Endothelial cell of umbilical vein (primary cell): ENCODE measurements around the gene MVD.

ENCODE experiments used
- CTCF ChIP-seq, 2 donors: IDR thresholded peaks; 1 replicate in 1 of 2; 2 replicates in 1 of 2; pipeline ENCODE4 v1.5.1; 2011; ENCODE audit warnings: low read length in 2 of 2, mild to moderate bottlenecking in 2 of 2, moderate library complexity in 2 of 2, control low read depth in 1 of 2, inconsistent platforms in 1 of 2, low read depth in 1 of 2; ENCODE audit not compliant: insufficient read depth in 1 of 2; ENCODE audit errors: extremely low read depth in 1 of 2
- EZH2 ChIP-seq: IDR thresholded peaks from 2 replicates; pipeline ENCODE4 v1.6.1; 2012; ENCODE audit warnings: borderline replicate concordance, low read depth, mild to moderate bottlenecking, moderate library complexity, low read length, inconsistent platforms; ENCODE audit not compliant: severe bottlenecking
- FOS ChIP-seq: IDR thresholded peaks from 2 replicates; pipeline ENCODE4 v1.6.1; 2011; ENCODE audit warnings: mild to moderate bottlenecking, low read length, moderate library complexity, borderline replicate concordance; ENCODE audit not compliant: insufficient read depth
- JUN ChIP-seq: IDR thresholded peaks from 2 replicates; pipeline ENCODE4 v1.6.1; 2011; ENCODE audit warnings: borderline replicate concordance, low read depth; ENCODE audit not compliant: insufficient read length, insufficient read depth
- MAX ChIP-seq: IDR thresholded peaks from 2 replicates; pipeline ENCODE4 v1.6.1; 2011; ENCODE audit not compliant: insufficient read depth, insufficient read length
- MYC ChIP-seq: IDR thresholded peaks from one replicate; pipeline ENCODE4 v1.6.1; 2011; ENCODE audit warnings: mild to moderate bottlenecking, low read depth, low read length
- POLR2A ChIP-seq: IDR thresholded peaks from 2 replicates; pipeline ENCODE4 v1.6.1; 2012; ENCODE audit warnings: low read depth, mild to moderate bottlenecking, control low read depth, low read length
- POLR2AphosphoS5 ChIP-seq: IDR thresholded peaks from 2 replicates; pipeline ENCODE4 v1.6.1; 2012; ENCODE audit warnings: low read depth, mild to moderate bottlenecking, control low read depth, low read length, moderate library complexity; ENCODE audit not compliant: insufficient read depth

DNA sequence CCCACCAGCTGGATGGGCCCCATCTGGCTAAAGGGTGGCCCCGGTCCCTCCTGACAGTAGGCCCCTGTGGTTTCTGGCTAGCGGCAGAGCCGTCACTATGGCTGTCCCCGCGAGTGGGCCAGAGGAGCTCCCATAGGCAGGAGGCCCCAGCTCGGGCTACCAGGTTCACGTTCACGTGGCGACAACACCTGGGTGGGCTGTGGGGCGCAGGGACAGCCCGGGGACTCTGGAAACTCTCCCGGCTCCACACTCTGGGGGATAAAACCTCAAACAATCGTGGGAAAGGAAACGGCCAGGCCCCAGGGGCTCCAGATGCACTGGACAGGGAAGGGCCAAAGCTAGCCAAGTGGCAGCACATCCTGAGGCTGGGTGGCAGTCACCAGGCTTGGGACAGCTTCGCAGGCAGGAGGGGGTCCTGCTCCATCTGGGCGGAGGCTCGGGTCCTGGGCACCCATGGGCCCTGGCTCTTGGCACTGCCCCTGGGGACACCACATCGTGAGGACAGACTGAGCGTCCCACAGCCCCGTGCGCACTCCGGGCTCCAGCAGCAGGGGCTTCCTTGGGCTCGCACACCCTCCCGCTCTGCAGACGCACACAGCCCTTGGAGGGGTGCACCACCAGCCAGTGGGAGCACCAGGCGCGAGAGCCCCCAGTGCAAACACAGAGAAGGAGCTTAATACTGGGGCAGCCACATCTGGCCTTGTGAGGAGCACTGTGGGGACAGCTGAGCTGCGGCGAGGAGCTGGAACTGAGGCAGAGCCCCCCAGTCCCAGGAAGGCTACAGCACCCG, 38.9 kb upstream of the MVD start:
- no peak for TF ChIP-seq POLR2AphosphoS5
- TF ChIP-seq CTCF (IDR thresholded peaks at IDR 0.05; ENCODE audit: extremely low read depth in 1 of 2, insufficient read depth in 1 of 2, low read depth in 1 of 2, low read length in 2 of 2), result no peak
- no peak for TF ChIP-seq POLR2A
- no peak for TF ChIP-seq EZH2
- TF ChIP-seq JUN, result no peak
- TF ChIP-seq MAX, result no peak
- TF ChIP-seq MYC, result no peak
- TF ChIP-seq FOS, result no peak
